H1 (cell line): ENCODE measurements around the gene TBRG4. TPM values are rescaled to one million over a fixed set of nuclear protein-coding genes. Genes with fewer than 3 reads are reported as not detected.
A peak's percentile ranks its signal among the peaks of the same experiment; 100 is the strongest.

Experiments
- CTCF ChIA-PET: fragments of 300-600 bp; sonication (Branson Sonifier 250); formaldehyde crosslinking; loops from one replicate; lab custom pipeline; 2021; ENCODE audit not compliant: partially characterized antibody; lab: Charles Lee
- POLR2A ChIA-PET: fragments of 300-600 bp; sonication (Branson Sonifier 250); formaldehyde crosslinking; loops from one replicate; lab custom pipeline; 2021; ENCODE audit warnings: inconsistent platforms; ENCODE audit not compliant: partially characterized antibody; lab: Charles Lee
- DNase-seq, 2 experiments: peaks; one replicate each; pipeline versions ENCODE4 v3.0.0 to v3.0.0-alpha.2; 2010 to 2022; ENCODE audit warnings: low spot score in 2 of 2, low read depth in 1 of 2, mixed read lengths in 1 of 2
- FAIRE-seq: peaks from 2 replicates; lab custom pipeline; 2011; peaks lifted over from hg19 to GRCh38; lab: Jason Lieb, UNC
- H2AFZ ChIP-seq: 2 replicates; pipeline ENCODE4 v1.8.1; 2012; ENCODE audit warnings: low read length, inconsistent platforms
- H2AK5ac ChIP-seq: 2 replicates; pipeline ENCODE4 v1.6.1; 2013; ENCODE audit warnings: low read depth, low read length
- H2BK120ac ChIP-seq: replicated peaks from 2 replicates; pipeline ENCODE3; 2013; ENCODE audit warnings: low read depth, low read length, inconsistent platforms
- H2BK12ac ChIP-seq: 2 replicates; pipeline ENCODE4 v1.6.1; 2013; ENCODE audit warnings: low read depth, low read length
- H2BK15ac ChIP-seq: 2 replicates; pipeline ENCODE4 v1.6.1; 2013; ENCODE audit warnings: low read length
- H2BK20ac ChIP-seq: 2 replicates; pipeline ENCODE4 v1.6.1; 2013; ENCODE audit warnings: low read length
- H2BK5ac ChIP-seq: 2 replicates; pipeline ENCODE4 v1.6.1; 2013; ENCODE audit warnings: low read depth, low read length
- H3K14ac ChIP-seq: 2 replicates; pipeline ENCODE4 v1.6.1; 2013; ENCODE audit warnings: inconsistent platforms; ENCODE audit not compliant: insufficient read length
- H3K18ac ChIP-seq: 2 replicates; pipeline ENCODE4 v1.6.1; 2013; ENCODE audit warnings: low read length; ENCODE audit errors: extremely low read depth
- H3K23ac ChIP-seq: 2 replicates; pipeline ENCODE4 v1.6.1; 2013; ENCODE audit warnings: inconsistent platforms; ENCODE audit not compliant: insufficient read length
- H3K23me2 ChIP-seq: 2 replicates; pipeline ENCODE4 v1.6.1; 2013; ENCODE audit warnings: low read depth, low read length
- H3K27ac ChIP-seq: 2 replicates; pipeline ENCODE4 v1.6.1; 2011; ENCODE audit warnings: low read depth, low read length, inconsistent platforms
- H3K27me3 ChIP-seq, 4 experiments: replicated peaks in 1 of 4; 1 replicate in 1 of 4; 2 replicates in 3 of 4; pipeline versions ENCODE4 v1.6.1 to v1.8.1; 2011 to 2013; ENCODE audit warnings: low read length in 3 of 4, mild to moderate bottlenecking in 3 of 4, inconsistent platforms in 2 of 4, mixed read lengths in 2 of 4, moderate library complexity in 1 of 4; ENCODE audit not compliant: control insufficient read depth in 3 of 4, insufficient read depth in 3 of 4; ENCODE audit errors: extremely low read depth in 1 of 4
- H3K36me3 ChIP-seq, 4 experiments: 2 replicates each; pipeline versions ENCODE4 v1.6.1 to v1.8.1; 2011 to 2013; ENCODE audit warnings: mild to moderate bottlenecking in 4 of 4, low read length in 3 of 4, moderate library complexity in 2 of 4, control low read depth in 1 of 4, inconsistent platforms in 1 of 4; ENCODE audit not compliant: insufficient read depth in 4 of 4, control insufficient read depth in 2 of 4
- H3K4ac ChIP-seq: replicated peaks from 2 replicates; pipeline ENCODE3; 2013; ENCODE audit warnings: low read length, low read depth, mixed read lengths, inconsistent platforms; ENCODE audit not compliant: insufficient read length
- H3K4me1 ChIP-seq, 4 experiments: replicated peaks in 1 of 4; 1 replicate in 1 of 4; 2 replicates in 3 of 4; pipeline versions ENCODE4 v1.6.1 to v1.8.1; 2011 to 2013; ENCODE audit warnings: low read length in 3 of 4, inconsistent platforms in 2 of 4, mixed read lengths in 1 of 4; ENCODE audit not compliant: insufficient read depth in 4 of 4, control insufficient read depth in 3 of 4
- H3K4me2 ChIP-seq, 2 experiments: 2 replicates each; pipeline versions ENCODE4 v1.6.1 to v1.8.1; 2011 to 2013; ENCODE audit warnings: low read depth in 2 of 2, low read length in 2 of 2, control low read depth in 1 of 2, inconsistent platforms in 1 of 2, mild to moderate bottlenecking in 1 of 2; ENCODE audit not compliant: insufficient read depth in 1 of 2
- H3K4me3 ChIP-seq, 4 experiments: fragments of 200-600, 300-600 bp in 1 of 4; sonication (generic), shearing (Covaris generic), sonication (Bioruptor Twin) in 1 of 4; 2 replicates each; pipeline versions ENCODE4 v1.5.1 to v1.8.1; 2011 to 2016; ENCODE audit warnings: low read length in 4 of 4, low read depth in 3 of 4, control low read depth in 2 of 4, inconsistent platforms in 2 of 4, mild to moderate bottlenecking in 2 of 4, mixed read lengths in 1 of 4, moderate library complexity in 1 of 4; ENCODE audit not compliant: insufficient read depth in 2 of 4; ENCODE audit errors: extremely low read depth in 1 of 4
- H3K56ac ChIP-seq: replicated peaks from 2 replicates; pipeline ENCODE3; 2013; ENCODE audit warnings: low read depth, mild to moderate bottlenecking, mixed read lengths, low read length, inconsistent platforms; ENCODE audit not compliant: insufficient read length
- H3K79me1 ChIP-seq: 2 replicates; pipeline ENCODE4 v1.6.1; 2013; ENCODE audit warnings: low read depth, low read length, control low read depth
- H3K79me2 ChIP-seq, 2 experiments: 2 replicates each; pipeline versions ENCODE4 v1.6.1 to v1.8.1; 2012 to 2013; ENCODE audit warnings: low read length in 2 of 2, mild to moderate bottlenecking in 2 of 2, inconsistent platforms in 1 of 2; ENCODE audit not compliant: insufficient read depth in 2 of 2, control insufficient read depth in 1 of 2
- H3K9ac ChIP-seq, 4 experiments: replicated peaks in 1 of 4; 1 replicate in 1 of 4; 2 replicates in 3 of 4; pipeline versions ENCODE4 v1.6.1 to v1.8.1; 2011 to 2013; ENCODE audit warnings: low read depth in 3 of 4, low read length in 3 of 4, control low read depth in 2 of 4, mild to moderate bottlenecking in 2 of 4, moderate library complexity in 2 of 4, inconsistent platforms in 1 of 4; ENCODE audit errors: extremely low read depth in 1 of 4
- H3K9me3 ChIP-seq, 2 experiments: 2 replicates each; pipeline versions ENCODE4 v1.6.1 to v1.8.1; 2012 to 2013; ENCODE audit warnings: mild to moderate bottlenecking in 2 of 2, moderate library complexity in 2 of 2, control low read depth in 1 of 2, inconsistent platforms in 1 of 2, low read depth in 1 of 2, low read length in 1 of 2, mixed read lengths in 1 of 2; ENCODE audit not compliant: insufficient read depth in 2 of 2
- H4K20me1 ChIP-seq, 2 experiments: replicated peaks in 1 of 2; 2 replicates each; pipeline versions ENCODE3 to v1.8.1; 2011 to 2013; ENCODE audit warnings: inconsistent platforms in 2 of 2, low read length in 2 of 2, mild to moderate bottlenecking in 1 of 2; ENCODE audit not compliant: insufficient read depth in 2 of 2, control insufficient read depth in 1 of 2
- H4K5ac ChIP-seq: 2 replicates; pipeline ENCODE4 v1.6.1; 2013; ENCODE audit warnings: low read length, low read depth, mixed read lengths, inconsistent platforms; ENCODE audit not compliant: insufficient read length
- H4K8ac ChIP-seq: 2 replicates; pipeline ENCODE4 v1.8.0; 2013; ENCODE audit warnings: mild to moderate bottlenecking, moderate library complexity, low read length, inconsistent platforms; ENCODE audit not compliant: insufficient read depth; ENCODE audit errors: extremely low read depth
- H4K91ac ChIP-seq: replicated peaks from 2 replicates; pipeline ENCODE3; 2013; ENCODE audit warnings: low read length, mixed read lengths, inconsistent platforms; ENCODE audit not compliant: insufficient read length
- BCL11A ChIP-seq, 2 experiments: IDR thresholded peaks; one replicate each; pipeline ENCODE4 v1.6.1; 2011; ENCODE audit warnings: low read depth in 2 of 2, low read length in 2 of 2, mild to moderate bottlenecking in 2 of 2
- BRCA1 ChIP-seq: IDR thresholded peaks from 2 replicates; pipeline ENCODE4 v1.6.1; 2012; ENCODE audit warnings: low read depth, low read length, improper control_type of control experiment
- EGR1 ChIP-seq: IDR thresholded peaks from 2 replicates; pipeline ENCODE4 v1.6.1; 2011; ENCODE audit warnings: low read depth, low read length, borderline replicate concordance
- KDM1A ChIP-seq: fragments of 200-600, 300-600 bp; sonication (generic); IDR thresholded peaks from 2 replicates; pipeline ENCODE4 v1.7.1; 2016; ENCODE audit warnings: mild to moderate bottlenecking, low read length, borderline replicate concordance
- RAD21 ChIP-seq, 2 experiments: IDR thresholded peaks in 1 of 2; conservative IDR thresholded peaks in 1 of 2; 2 replicates each; pipeline ENCODE4 v1.6.1; 2011; ENCODE audit warnings: low read depth in 2 of 2, low read length in 2 of 2, improper control_type of control experiment in 1 of 2, inconsistent platforms in 1 of 2, mild to moderate bottlenecking in 1 of 2, moderate library complexity in 1 of 2
- SIN3A ChIP-seq, 2 experiments: IDR thresholded peaks in 1 of 2; conservative IDR thresholded peaks in 1 of 2; 2 replicates each; pipeline ENCODE4 v1.6.1; 2011 to 2012; ENCODE audit warnings: low read length in 2 of 2, improper control_type of control experiment in 1 of 2, low read depth in 1 of 2, mild to moderate bottlenecking in 1 of 2
- TCF12 ChIP-seq: IDR thresholded peaks from 2 replicates; pipeline ENCODE4 v1.6.1; 2011; ENCODE audit warnings: low read depth, mild to moderate bottlenecking, low read length
- WGBS, 2 experiments: shearing (Covaris generic) in 1 of 2; methylation state at CpG; one replicate each; pipeline versions ENCODE4 v1.1.6 to v1.1.7; 2013 to 2015; ENCODE audit warnings: low lambda C conversion rate in 2 of 2, mixed read lengths in 2 of 2, inconsistent platforms in 1 of 2, low coverage in 1 of 2, missing lambda C conversion rate in 1 of 2; ENCODE audit not compliant: insufficient replicate concordance in 2 of 2, insufficient coverage in 1 of 2, insufficient read length in 1 of 2; ENCODE audit errors: extremely low coverage in 1 of 2, missing lambda C conversion rate in 1 of 2; 5-methylcytosine and 5-hydroxymethylcytosine counted together
- polyA plus RNA-seq, 7 experiments: library from polyadenylated mRNA; depleted of rRNA in 3 of 7; stranded (reverse) in 5 of 7; unstranded in 2 of 7; fragments of >200 nt in 5 of 7; fragments of 200-250 nt in 2 of 7; gene quantifications; 1 replicate in 5 of 7; 2 replicates in 1 of 7; 4 replicates in 1 of 7; pipeline versions ENCODE4 v1.2.1 to v1.2.3, GENCODE V29; 2011 to 2013; ENCODE audit warnings: missing spikeins in 2 of 7, mixed read lengths in 2 of 7
- total RNA-seq: library from RNA; stranded (reverse); fragmentation: NEBNext Ultra II Directional; extraction: Animal tissue kit (Norgen Biotek cat#: 25700); gene quantifications from 2 replicates; pipeline ENCODE4 v1.2.1, GENCODE V29; 2021

Gene TBRG4
- total and polyA plus RNA-seq, 2 of the 8 experiments (the other 6 are each of a cell fraction or from before 2014, with no cell fraction given), result 110 to 137 TPM

DNA sequence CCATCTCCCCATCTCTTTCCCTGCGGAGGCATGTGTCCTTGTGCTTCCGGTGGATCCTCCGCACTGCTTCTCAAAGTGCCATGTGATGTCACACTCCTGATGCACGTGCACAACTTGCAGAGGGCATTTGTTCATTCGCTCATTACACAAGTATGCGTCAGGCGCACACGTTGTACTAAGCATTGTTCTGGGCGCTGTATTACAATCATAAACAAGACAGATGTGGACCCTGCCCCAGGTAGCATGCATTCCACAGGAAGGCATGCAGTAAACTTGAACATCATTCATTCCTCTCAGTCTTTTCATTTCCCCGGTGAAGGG is 37.1 kb upstream of the TBRG4 start:
- TF ChIP-seq BRCA1, result no peak
- no peak for TF ChIP-seq SIN3A (conservative IDR thresholded peaks at IDR 0.05 in 1 of 2, IDR thresholded peaks at IDR 0.05 in 1 of 2; ENCODE audit: low read depth in 1 of 2, low read length in 2 of 2)
- no peak for TF ChIP-seq KDM1A
- TF ChIP-seq BCL11A (IDR thresholded peaks at IDR 0.05; ENCODE audit: low read depth in 2 of 2, low read length in 2 of 2), result no peak
- TF ChIP-seq EGR1, result no peak
- TF ChIP-seq RAD21 (IDR thresholded peaks at IDR 0.05 in 1 of 2, conservative IDR thresholded peaks at IDR 0.05 in 1 of 2; ENCODE audit: low read depth in 2 of 2, low read length in 2 of 2), result no peak
- TF ChIP-seq TCF12, result no peak
- Histone ChIP-seq H4K5ac (no peak overlapping the region), H4K20me1 (peaks cover 0 to 3% of the 10 kb centered on the region in 2 experiments), H3K9ac (no peak overlapping the region), H3K36me3 (no peaks in the 10 kb centered on the region), H3K27ac (no peak overlapping the region), H3K14ac (no peak overlapping the region), H2AK5ac (no peak overlapping the region), H2BK12ac (no peak overlapping the region), H3K4ac (no peak overlapping the region), H3K4me3 (no peak overlapping the region), H2BK120ac (no peak overlapping the region), H2BK20ac (no peak overlapping the region), H2AFZ (0 out of 2 replicates have a peak overlapping the region, but pooled peaks have one; percentile 44), H3K18ac (no peak overlapping the region), H4K91ac (no peak overlapping the region), H3K23ac (no peak overlapping the region), H3K79me1 (no peaks in the 10 kb centered on the region), H3K9me3 (no peaks in the 10 kb centered on the region), H3K4me2 (no peak overlapping the region), H2BK15ac (no peak overlapping the region), H3K27me3 (no peaks in the 10 kb centered on the region), H4K8ac (no peak overlapping the region), H3K4me1 (no peaks in the 10 kb centered on the region), H3K56ac (no peak overlapping the region), H2BK5ac (no peak overlapping the region), H3K79me2 (no peaks in the 10 kb centered on the region), H3K23me2 (no peaks in the 10 kb centered on the region)
- no peak for FAIRE-seq
- WGBS, 2 experiments, result 92% methylated on average over 10 of the region's 10 CpGs; no CpG with 5 or more reads in 1 of the 2 experiments
- ChIA-PET CTCF (interaction anchor here (0.6 to 2.4 kb wide), 5 partner anchors 10 to 112 kb away, joined by 3 to 16 read pairs (median 4); no protein-coding TSS in a partner anchor), POLR2A (interaction anchor here (1.7 kb wide), 1 partner anchor 42 kb away, joined by 3 read pairs; no protein-coding TSS in a partner anchor)
- DNase-seq, result no peak
